Tibial artery (tissue), 4 donors: Measurements from ENCODE around the gene PRSS37.

ENCODE experiments used
- DNase-seq, 2 donors: peaks; one replicate each; pipeline ENCODE4 v3.0.0-alpha.2; 2019
- H3K27ac ChIP-seq, 2 donors: fragments of 200-600 bp; sonication (generic) in 1 of 2; 1 replicate in 1 of 2; 2 replicates in 1 of 2; pipeline ENCODE4 v1.5.1; 2018 to 2019; ENCODE audit warnings: mild to moderate bottlenecking in 1 of 2
- H3K27me3 ChIP-seq, 2 donors: fragments of 200-600 bp; sonication (generic) in 1 of 2; one replicate each; pipeline versions ENCODE4 v1.5.1 to v1.6.0; 2016 to 2019
- H3K36me3 ChIP-seq, 3 donors: fragments of 200-600 bp; sonication (generic) in 2 of 3; one replicate each; pipeline ENCODE4 v1.5.1; 2016 to 2019; ENCODE audit warnings: mild to moderate bottlenecking in 2 of 3
- H3K4me1 ChIP-seq, 4 donors: fragments of 200-600 bp; sonication (generic) in 2 of 4; 1 replicate in 3 of 4; 2 replicates in 1 of 4; pipeline ENCODE4 v1.5.1; 2016 to 2019
- H3K4me3 ChIP-seq, 2 donors: fragments of 200-600 bp; sonication (generic) in 1 of 2; 1 replicate in 1 of 2; 2 replicates in 1 of 2; pipeline ENCODE4 v1.5.1; 2018 to 2019; ENCODE audit warnings: mild to moderate bottlenecking in 2 of 2
- H3K9me3 ChIP-seq, 3 donors: fragments of 200-600 bp; sonication (generic) in 1 of 3; one replicate each; pipeline ENCODE4 v1.5.1; 2016 to 2019
- intact Hi-C: fragments of 100-400 bp; cut with DNase I; formaldehyde crosslinking; loops from one replicate; pipeline ENCODE4 v1.15.0; 2023; ENCODE audit warnings: low total_unique reads
- TF ChIP-seq, protein P1 (sequence below), 2 experiments: fragments of 200-600 bp in 1 of 2; fragments of 450-650 bp in 1 of 2; IDR thresholded peaks; one replicate each; pipeline ENCODE4 v1.5.1; 2017 to 2019; ENCODE audit warnings: antibody characterized with exemption in 2 of 2, mild to moderate bottlenecking in 1 of 2, moderate library complexity in 1 of 2

PRSS37 gene, protein sequence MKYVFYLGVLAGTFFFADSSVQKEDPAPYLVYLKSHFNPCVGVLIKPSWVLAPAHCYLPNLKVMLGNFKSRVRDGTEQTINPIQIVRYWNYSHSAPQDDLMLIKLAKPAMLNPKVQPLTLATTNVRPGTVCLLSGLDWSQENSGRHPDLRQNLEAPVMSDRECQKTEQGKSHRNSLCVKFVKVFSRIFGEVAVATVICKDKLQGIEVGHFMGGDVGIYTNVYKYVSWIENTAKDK

DNA sequence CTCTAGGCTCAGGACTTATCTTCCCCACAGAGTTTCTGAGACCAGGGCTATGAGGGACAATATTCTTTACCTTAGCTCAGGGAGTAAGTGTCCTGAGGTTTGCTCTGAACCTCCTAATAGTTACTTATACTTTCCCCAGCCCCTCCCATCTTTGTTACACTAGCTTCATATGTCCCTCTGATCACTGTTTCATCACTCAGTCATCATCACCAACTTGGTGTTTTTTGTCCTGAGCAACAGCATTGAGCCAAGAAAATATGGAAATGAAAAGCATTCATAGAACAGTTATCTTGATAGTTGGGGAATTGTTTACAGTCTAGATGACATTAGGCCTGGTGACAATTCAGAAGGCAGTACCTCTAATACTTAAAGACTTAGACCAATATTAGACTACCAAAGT is at the start of gene PRSS37:
TSS of gene PRSS37 (minus strand) at position 101 of the 400 bp plus-strand sequence. CDS start 436 bp downstream, outside the sequence.
- H3K4me1 ChIP-seq, result no peaks in the 10 kb centered on the region
- H3K36me3 ChIP-seq, result no peaks in the 10 kb centered on the region
- H3K27me3 ChIP-seq, result no peaks in the 10 kb centered on the region
- H3K4me3 ChIP-seq, result no peak within 1 kb of the TSS
- H3K9me3 ChIP-seq, result no peaks in the 10 kb centered on the region
- TF ChIP-seq, protein P1, sequence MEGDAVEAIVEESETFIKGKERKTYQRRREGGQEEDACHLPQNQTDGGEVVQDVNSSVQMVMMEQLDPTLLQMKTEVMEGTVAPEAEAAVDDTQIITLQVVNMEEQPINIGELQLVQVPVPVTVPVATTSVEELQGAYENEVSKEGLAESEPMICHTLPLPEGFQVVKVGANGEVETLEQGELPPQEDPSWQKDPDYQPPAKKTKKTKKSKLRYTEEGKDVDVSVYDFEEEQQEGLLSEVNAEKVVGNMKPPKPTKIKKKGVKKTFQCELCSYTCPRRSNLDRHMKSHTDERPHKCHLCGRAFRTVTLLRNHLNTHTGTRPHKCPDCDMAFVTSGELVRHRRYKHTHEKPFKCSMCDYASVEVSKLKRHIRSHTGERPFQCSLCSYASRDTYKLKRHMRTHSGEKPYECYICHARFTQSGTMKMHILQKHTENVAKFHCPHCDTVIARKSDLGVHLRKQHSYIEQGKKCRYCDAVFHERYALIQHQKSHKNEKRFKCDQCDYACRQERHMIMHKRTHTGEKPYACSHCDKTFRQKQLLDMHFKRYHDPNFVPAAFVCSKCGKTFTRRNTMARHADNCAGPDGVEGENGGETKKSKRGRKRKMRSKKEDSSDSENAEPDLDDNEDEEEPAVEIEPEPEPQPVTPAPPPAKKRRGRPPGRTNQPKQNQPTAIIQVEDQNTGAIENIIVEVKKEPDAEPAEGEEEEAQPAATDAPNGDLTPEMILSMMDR (IDR thresholded peaks at IDR 0.05), result no peak
- DNase-seq, result no peak
- intact Hi-C loops, result no loop called here
- H3K27ac ChIP-seq, result no peak within 1 kb of the TSS

DNA sequence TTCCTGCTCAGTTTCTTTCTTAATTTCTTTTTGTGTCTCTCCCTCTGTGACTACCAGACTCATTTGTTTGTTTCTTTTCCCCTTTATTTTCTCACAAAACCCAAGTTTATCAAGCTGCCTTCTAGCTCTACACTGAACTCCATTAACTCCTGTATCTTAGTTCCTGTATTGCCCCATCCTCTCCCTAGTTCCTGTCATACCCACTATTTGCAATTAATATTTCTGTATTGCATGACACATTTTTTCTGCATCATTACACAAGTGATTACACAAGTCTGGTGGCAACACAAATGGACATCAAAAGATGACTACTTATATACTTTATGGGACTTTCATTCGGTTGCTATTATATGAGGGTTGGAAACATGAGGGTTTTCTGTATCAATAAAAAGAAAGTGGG is 48.0 kb upstream of the PRSS37 start:
- H3K9me3 ChIP-seq, result no peaks in the 10 kb centered on the region
- TF ChIP-seq, protein P1 (IDR thresholded peaks at IDR 0.05), result no peak
- intact Hi-C loops, result no loop called here
- no peaks in the 10 kb centered on the region for H3K4me1 ChIP-seq
- H3K27me3 ChIP-seq, result no peaks in the 10 kb centered on the region
- H3K36me3 ChIP-seq, result no peaks in the 10 kb centered on the region
- no peak for DNase-seq
- no peak overlapping the region for H3K27ac ChIP-seq
- H3K4me3 ChIP-seq, result no peak overlapping the region

DNA sequence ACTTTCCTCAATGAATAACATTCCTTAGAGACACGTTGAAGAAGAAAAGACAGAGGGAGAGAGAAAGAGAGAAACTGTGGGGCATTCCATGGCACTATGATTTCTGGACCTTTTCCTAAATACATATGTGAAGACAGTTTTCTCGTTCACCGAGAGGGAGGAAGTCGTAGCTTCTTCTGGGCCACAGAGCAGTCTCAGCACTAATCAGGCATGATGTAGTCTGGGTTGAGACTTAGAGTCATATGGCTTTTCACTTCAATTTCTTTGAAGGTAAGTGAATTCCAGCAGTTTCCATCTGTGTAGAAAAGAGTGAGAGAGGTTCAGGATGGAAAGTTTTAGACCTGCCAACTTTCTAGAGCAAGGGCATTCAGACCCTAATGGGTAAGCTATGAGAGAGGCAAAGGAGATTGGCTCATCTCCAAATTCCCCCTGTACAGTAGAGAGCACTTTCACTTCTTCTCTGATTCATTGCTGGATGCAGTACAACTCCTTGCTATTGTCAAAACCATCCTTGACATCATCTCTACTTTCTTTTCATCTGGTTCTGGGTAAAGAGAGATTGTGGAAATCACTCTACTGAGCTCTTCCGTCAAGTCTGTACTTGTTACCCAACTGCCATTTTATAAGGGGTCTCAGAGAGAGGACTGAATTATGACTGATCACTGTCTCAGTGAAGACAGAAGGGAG is 43.4 kb upstream of the PRSS37 start:
- DNase-seq, result no peak
- Histone ChIP-seq H3K9me3 (peaks cover 0 to 6% (median 0%) of the 10 kb centered on the region in 3 donors), H3K27ac (no peak overlapping the region), H3K4me3 (no peak overlapping the region), H3K4me1 (no peaks in the 10 kb centered on the region), H3K36me3 (no peaks in the 10 kb centered on the region), H3K27me3 (no peaks in the 10 kb centered on the region)
- TF ChIP-seq, protein P1 (IDR thresholded peaks at IDR 0.05), result no peak
- intact Hi-C loops, result no loop called here

DNA sequence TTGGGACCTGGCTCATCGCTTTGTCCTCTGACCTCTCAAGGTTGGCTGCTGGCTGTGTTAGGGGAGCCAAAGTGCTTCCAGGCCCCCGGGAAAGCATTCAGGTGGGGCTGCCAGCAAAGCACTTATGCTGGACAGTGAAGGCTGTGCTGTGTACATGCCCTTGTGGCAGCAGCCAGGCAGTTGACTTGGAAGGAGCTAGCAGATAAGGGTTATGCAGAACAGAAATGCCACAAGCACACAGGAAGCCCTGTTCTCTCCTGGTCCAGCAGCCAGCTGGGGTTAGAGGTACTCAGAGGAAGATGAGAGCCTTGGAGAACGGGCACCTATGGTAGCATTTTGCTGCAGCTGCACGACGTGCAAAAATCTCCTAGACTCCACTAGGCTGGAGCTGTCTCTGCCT is 39.7 kb upstream of the PRSS37 start:
- Histone ChIP-seq H3K9me3 (peaks cover 0 to 6% (median 5%) of the 10 kb centered on the region in 3 donors), H3K36me3 (no peaks in the 10 kb centered on the region), H3K4me1 (no peaks in the 10 kb centered on the region), H3K27ac (no peak overlapping the region), H3K4me3 (no peak overlapping the region), H3K27me3 (no peaks in the 10 kb centered on the region)
- no peak for DNase-seq
- intact Hi-C loops, result no loop called here
- TF ChIP-seq, protein P1 (IDR thresholded peaks at IDR 0.05), result no peak

DNA sequence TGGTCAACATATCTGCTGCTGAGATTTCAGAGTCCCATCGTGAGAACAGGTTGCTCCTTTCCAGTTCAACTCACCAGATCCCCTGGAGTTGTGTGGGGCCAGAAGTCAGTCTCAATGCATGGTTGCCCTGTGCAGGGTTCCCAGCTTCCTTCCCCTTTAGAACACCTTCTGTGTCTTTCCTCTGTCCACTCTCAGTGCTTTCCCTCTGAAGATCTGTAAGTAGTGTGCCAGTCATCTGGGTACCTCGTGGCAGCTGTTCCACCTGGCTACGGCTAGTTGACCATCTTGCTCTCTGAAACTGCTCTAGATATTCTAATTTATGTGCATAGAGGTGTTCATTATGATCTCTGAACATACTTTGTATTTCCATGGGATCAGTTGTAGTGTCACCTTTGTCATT is 36.1 kb upstream of the PRSS37 start:
- Histone ChIP-seq H3K9me3 (peaks cover 0 to 6% (median 5%) of the 10 kb centered on the region in 3 donors), H3K4me3 (no peak overlapping the region), H3K4me1 (no peaks in the 10 kb centered on the region), H3K27ac (no peak overlapping the region), H3K36me3 (no peaks in the 10 kb centered on the region), H3K27me3 (no peaks in the 10 kb centered on the region)
- DNase-seq, result no peak
- intact Hi-C loops, result no loop called here
- TF ChIP-seq, protein P1 (IDR thresholded peaks at IDR 0.05), result no peak
